ENCODE results near the gene BDKRB1.

GRCh38 chr14:96268431-96269358 lies 12.7 kb downstream of the BDKRB1 start:
- TF ChIP-seq PHF8 (IDR thresholded peaks at IDR 0.05; ENCODE audit: borderline replicate concordance, low read depth), result no peak
- no peak for TF ChIP-seq CTCF (IDR thresholded peaks at IDR 0.05)
- peak; percentile 93 to 97 for TF ChIP-seq CEBPB (IDR thresholded peaks at IDR 0.05)
- no peak for TF ChIP-seq RFX5 (IDR thresholded peaks at IDR 0.05)
- TF ChIP-seq POLR2A (IDR thresholded peaks at IDR 0.05; ENCODE audit: low read length), result no peak
- TF ChIP-seq RAD21 (conservative IDR thresholded peaks at IDR 0.05 in 1 of 2, IDR thresholded peaks at IDR 0.05 in 1 of 2), result no peak
- TF ChIP-seq MAFK (IDR thresholded peaks at IDR 0.05; ENCODE audit: partially characterized antibody), result no peak
- no peak for TF ChIP-seq KDM5A (IDR thresholded peaks at IDR 0.05)
- TF ChIP-seq REST (IDR thresholded peaks at IDR 0.05), result no peak
- TF ChIP-seq EP300 (IDR thresholded peaks at IDR 0.05), result peak; percentile 70 to 80; a peak in 2 of 5 replicates
- TF ChIP-seq MAZ (IDR thresholded peaks at IDR 0.05; ENCODE audit: borderline replicate concordance, low read depth, low read length), result no peak
